ENCODE data around the gene ABL2. TPM values are rescaled to one million over a fixed set of nuclear protein-coding genes. Genes with fewer than 3 reads are reported as not detected.

The ABL2 gene
- total RNA-seq, 3 donors from 2014 or later (not counting 1 experiment from before 2014, with no cell fraction given) = 11.1 to 16.3 (median 12.9) TPM

GRCh38 chr1:179264507-179264906 lies 35.0 kb upstream of the ABL2 start:
- Histone ChIP-seq H3K27me3 (ENCODE audit: control insufficient read depth, insufficient read depth, low read length) (no peaks in the 10 kb centered on the region), H3K4me1 (ENCODE audit: control insufficient read depth, insufficient read depth, low read length) (no peaks in the 10 kb centered on the region), H3K36me3 (ENCODE audit: control insufficient read depth, insufficient read depth, low read length) (no peaks in the 10 kb centered on the region), H3K27ac (ENCODE audit: low read length) (no peak overlapping the region), H3K9me3 (ENCODE audit: control insufficient read depth, insufficient read depth, low read length) (no peaks in the 10 kb centered on the region), H3K4me3 (ENCODE audit: low read length) (no peak overlapping the region)
- intact Hi-C loops (cut with micrococcal nuclease) = no loop called here
- ATAC-seq (no peak), DNase-seq (no peak)
- no peak overlapping the region for H3K4me3 Mint-ChIP-seq
- H3K27ac Mint-ChIP-seq = no peak overlapping the region
- 70% methylated on average over 3 of the region's 3 CpGs for WGBS (ENCODE audit: insufficient coverage)
- H3K9me3 Mint-ChIP-seq = no peaks in the 10 kb centered on the region
- no peaks in the 10 kb centered on the region for H3K4me1 Mint-ChIP-seq
- H3K36me3 Mint-ChIP-seq = no peaks in the 10 kb centered on the region
- no peak for TF ChIP-seq CTCF (IDR thresholded peaks at IDR 0.05)
- peaks cover 0 to 3% of the 10 kb centered on the region in 2 donors for H3K27me3 Mint-ChIP-seq (ENCODE audit: low read depth in 2 of 2)

- H3K4me1 Mint-ChIP-seq = no peaks in the 10 kb centered on the region
- no peak for DNase-seq
- no peaks in the 10 kb centered on the region for H3K36me3 Mint-ChIP-seq
- no peaks in the 10 kb centered on the region for H3K9me3 Mint-ChIP-seq
- no peak for TF ChIP-seq CTCF (IDR thresholded peaks at IDR 0.05)
- peaks cover 0 to 3% of the 10 kb centered on the region in 2 donors for H3K27me3 Mint-ChIP-seq (ENCODE audit: low read depth in 2 of 2)
- intact Hi-C loops (cut with micrococcal nuclease) = no loop called here
- Histone ChIP-seq H3K4me1 (ENCODE audit: control insufficient read depth, insufficient read depth, low read length) (no peaks in the 10 kb centered on the region), H3K9me3 (ENCODE audit: control insufficient read depth, insufficient read depth, low read length) (no peaks in the 10 kb centered on the region), H3K36me3 (ENCODE audit: control insufficient read depth, insufficient read depth, low read length) (no peaks in the 10 kb centered on the region), H3K4me3 (ENCODE audit: low read length) (no peak overlapping the region), H3K27ac (ENCODE audit: low read length) (no peak overlapping the region), H3K27me3 (ENCODE audit: control insufficient read depth, insufficient read depth, low read length) (no peaks in the 10 kb centered on the region)
- H3K4me3 Mint-ChIP-seq = no peak overlapping the region
- H3K27ac Mint-ChIP-seq = no peak overlapping the region
- no peak for ATAC-seq
These were observed 33.6 kb upstream of the ABL2 start for GRCh38 chr1:179263121-179263520.

- H3K4me3 ChIP-seq (ENCODE audit: low read length) = no peak overlapping the region
- TF ChIP-seq CTCF (IDR thresholded peaks at IDR 0.05) = no peak
- Mint-ChIP-seq H3K4me1 (no peaks in the 10 kb centered on the region), H3K27ac (no peak overlapping the region), H3K27me3 (ENCODE audit: low read depth in 2 of 2) (peaks cover 0 to 3% of the 10 kb centered on the region in 2 donors), H3K36me3 (no peaks in the 10 kb centered on the region), H3K9me3 (no peaks in the 10 kb centered on the region), H3K4me3 (no peak overlapping the region)
- intact Hi-C loops (cut with micrococcal nuclease) = no loop called here
- no peaks in the 10 kb centered on the region for H3K4me1 ChIP-seq (ENCODE audit: control insufficient read depth, insufficient read depth, low read length)
- H3K36me3 ChIP-seq (ENCODE audit: control insufficient read depth, insufficient read depth, low read length) = no peaks in the 10 kb centered on the region
- H3K9me3 ChIP-seq (ENCODE audit: control insufficient read depth, insufficient read depth, low read length) = no peaks in the 10 kb centered on the region
- DNase-seq (no peak), ATAC-seq (no peak)
- H3K27me3 ChIP-seq (ENCODE audit: control insufficient read depth, insufficient read depth, low read length) = no peaks in the 10 kb centered on the region
- WGBS (ENCODE audit: insufficient coverage) = 100% methylated on average over 1 of the region's 1 CpG
- no peak overlapping the region for H3K27ac ChIP-seq (ENCODE audit: low read length)
These were observed 32.7 kb upstream of the ABL2 start for GRCh38 chr1:179262183-179262582.

GRCh38 chr1:179253286-179253972 lies 24.0 kb upstream of the ABL2 start:
- TF ChIP-seq CTCF (IDR thresholded peaks at IDR 0.05) = no peak
- Mint-ChIP-seq H3K4me1 (no peaks in the 10 kb centered on the region), H3K27me3 (ENCODE audit: low read depth in 2 of 2) (no peaks in the 10 kb centered on the region), H3K4me3 (no peak overlapping the region), H3K27ac (no peak overlapping the region), H3K36me3 (no peaks in the 10 kb centered on the region), H3K9me3 (no peaks in the 10 kb centered on the region)
- DNase-seq = no peak
- Histone ChIP-seq H3K27ac (ENCODE audit: low read length) (no peak overlapping the region), H3K4me1 (ENCODE audit: control insufficient read depth, insufficient read depth, low read length) (no peaks in the 10 kb centered on the region), H3K36me3 (ENCODE audit: control insufficient read depth, insufficient read depth, low read length) (no peaks in the 10 kb centered on the region), H3K27me3 (ENCODE audit: control insufficient read depth, insufficient read depth, low read length) (no peaks in the 10 kb centered on the region), H3K4me3 (ENCODE audit: low read length) (no peak overlapping the region), H3K9me3 (ENCODE audit: control insufficient read depth, insufficient read depth, low read length) (no peaks in the 10 kb centered on the region)
- WGBS (ENCODE audit: insufficient coverage) = 90% methylated on average over 8 of the region's 8 CpGs
- intact Hi-C loops (cut with micrococcal nuclease) = no loop called here
- peak in 1 of 3 donors; percentile 81 for ATAC-seq

All from natural killer cell (primary cell).